HepG2 (cell line): Measurements from ENCODE around the gene TMEM214. TPM values are rescaled to one million over a fixed set of nuclear protein-coding genes. Genes with fewer than 3 reads are reported as not detected.

Experiments
- FOSL1 ChIP-seq: sonication (generic); formaldehyde crosslinking; IDR thresholded peaks from 2 replicates; pipeline ENCODE4 v1.9.0; 2021; ENCODE audit warnings: missing genetic modification reagents, borderline replicate concordance
- HMGA1 ChIP-seq: sonication (generic); formaldehyde crosslinking; conservative IDR thresholded peaks from 2 replicates; pipeline ENCODE4 v1.4.0; 2020; ENCODE audit warnings: missing genetic modification reagents
- HNRNPH1 ChIP-seq: fragments of 200-400 bp; formaldehyde crosslinking; optimal IDR thresholded peaks from 2 replicates; pipeline ENCODE3; 2017; ENCODE audit warnings: mild to moderate bottlenecking, low read depth, low read length
- KLF12 ChIP-seq: sonication (generic); formaldehyde crosslinking; IDR thresholded peaks from 2 replicates; pipeline ENCODE4 v1.4.0; 2020; ENCODE audit warnings: missing genetic modification reagents, borderline replicate concordance
- PITX1 ChIP-seq: sonication (generic); formaldehyde crosslinking; IDR thresholded peaks from 2 replicates; pipeline ENCODE4 v1.5.1; 2020; ENCODE audit warnings: mild to moderate bottlenecking, missing genetic modification reagents
- SP140L ChIP-seq: sonication (generic); formaldehyde crosslinking; IDR thresholded peaks from 2 replicates; pipeline ENCODE4 v1.4.0; 2020; ENCODE audit warnings: missing genetic modification reagents, borderline replicate concordance
- ZC3H4 ChIP-seq: sonication (generic); formaldehyde crosslinking; IDR thresholded peaks from 2 replicates; pipeline ENCODE4 v1.4.0; 2020; ENCODE audit warnings: missing genetic modification reagents, borderline replicate concordance
- ZMAT5 ChIP-seq: sonication (generic); formaldehyde crosslinking; IDR thresholded peaks from 2 replicates; pipeline ENCODE4 v1.5.0; 2020; ENCODE audit warnings: mild to moderate bottlenecking, low read depth, missing genetic modification reagents, borderline replicate concordance
- ZNF12 ChIP-seq: sonication (generic); formaldehyde crosslinking; IDR thresholded peaks from 2 replicates; pipeline ENCODE4 v1.5.0; 2020; ENCODE audit warnings: missing genetic modification reagents
- ZNF207 ChIP-seq: fragments of 450-650 bp; IDR thresholded peaks from 2 replicates; pipeline ENCODE4 v1.6.1; 2016; ENCODE audit warnings: antibody characterized with exemption, borderline replicate concordance
- ZNF235 ChIP-seq: sonication (generic); formaldehyde crosslinking; IDR thresholded peaks from 2 replicates; pipeline ENCODE4 v1.8.1; 2023; ENCODE audit warnings: mild to moderate bottlenecking, missing genetic modification reagents, borderline replicate concordance
- ZNF253 ChIP-seq: sonication (generic); formaldehyde crosslinking; IDR thresholded peaks from 2 replicates; pipeline ENCODE4 v1.8.0; 2022; ENCODE audit warnings: mild to moderate bottlenecking, missing genetic modification reagents, borderline replicate concordance
- ZNF326 ChIP-seq: sonication (generic); formaldehyde crosslinking; IDR thresholded peaks from 2 replicates; pipeline ENCODE4 v1.4.0; 2020; ENCODE audit warnings: missing genetic modification reagents, borderline replicate concordance
- ZNF563 ChIP-seq: sonication (generic); formaldehyde crosslinking; IDR thresholded peaks from 2 replicates; pipeline ENCODE4 v1.8.0; 2022; ENCODE audit warnings: mild to moderate bottlenecking, moderate library complexity, missing genetic modification reagents
- ZSCAN20 ChIP-seq: sonication (generic); formaldehyde crosslinking; IDR thresholded peaks from 2 replicates; pipeline ENCODE4 v1.4.0; 2020; ENCODE audit warnings: missing genetic modification reagents, mild to moderate bottlenecking, borderline replicate concordance
- polyA plus RNA-seq, 8 experiments: library from polyadenylated mRNA; depleted of rRNA in 3 of 8; stranded (reverse) in 7 of 8; unstranded in 1 of 8; fragments of >200 nt; fragmentation: Illumina TruSeq in 4 of 8; extraction: Trizol in 4 of 8; gene quantifications; 2 replicates each; pipeline versions ENCODE4 v1.2.1 to v1.2.3, GENCODE V29; 2011 to 2016; ENCODE audit warnings: low read depth in 4 of 8, missing spikeins in 1 of 8, mixed read lengths in 1 of 8; ENCODE audit not compliant: insufficient read depth in 1 of 8
- total RNA-seq, 5 experiments: library from RNA; depleted of rRNA; stranded (reverse); fragments of >200 nt; fragmentation: Illumina TruSeq; extraction: Trizol; gene quantifications; 2 replicates each; pipeline ENCODE4 v1.2.3, GENCODE V29; 2016; ENCODE audit warnings: low read depth in 1 of 5
- TF ChIP-seq, protein P1 (sequence below): fragments of 450-650 bp; IDR thresholded peaks from 2 replicates; pipeline ENCODE4 v1.6.1; 2017
- TF ChIP-seq, protein P2 (sequence below): sonication (generic); formaldehyde crosslinking; IDR thresholded peaks from 2 replicates; pipeline ENCODE4 v1.4.0; 2020; ENCODE audit warnings: low read depth, mild to moderate bottlenecking, missing genetic modification reagents
- TF ChIP-seq, protein P3 (sequence below): sonication (generic); formaldehyde crosslinking; IDR thresholded peaks from one replicate; pipeline ENCODE4 v1.5.1; 2020; ENCODE audit warnings: mild to moderate bottlenecking, missing genetic modification reagents; ENCODE audit errors: not compliant biosample characterization

The TMEM214 gene
- total and polyA plus RNA-seq, 2 of the 13 experiments (the other 11 are each of a cell fraction or from before 2014, with no cell fraction given): 58.3 to 132 TPM

- TF ChIP-seq ZNF563 (CRISPR knock-in tag): no peak
- TF ChIP-seq FOSL1 (CRISPR knock-in tag): 0 out of 2 replicates have a peak, but pooled peaks have one; percentile 6
- no peak for TF ChIP-seq ZNF326 (CRISPR knock-in tag)
- no peak for TF ChIP-seq ZNF235 (CRISPR knock-in tag)
- TF ChIP-seq, protein P1, sequence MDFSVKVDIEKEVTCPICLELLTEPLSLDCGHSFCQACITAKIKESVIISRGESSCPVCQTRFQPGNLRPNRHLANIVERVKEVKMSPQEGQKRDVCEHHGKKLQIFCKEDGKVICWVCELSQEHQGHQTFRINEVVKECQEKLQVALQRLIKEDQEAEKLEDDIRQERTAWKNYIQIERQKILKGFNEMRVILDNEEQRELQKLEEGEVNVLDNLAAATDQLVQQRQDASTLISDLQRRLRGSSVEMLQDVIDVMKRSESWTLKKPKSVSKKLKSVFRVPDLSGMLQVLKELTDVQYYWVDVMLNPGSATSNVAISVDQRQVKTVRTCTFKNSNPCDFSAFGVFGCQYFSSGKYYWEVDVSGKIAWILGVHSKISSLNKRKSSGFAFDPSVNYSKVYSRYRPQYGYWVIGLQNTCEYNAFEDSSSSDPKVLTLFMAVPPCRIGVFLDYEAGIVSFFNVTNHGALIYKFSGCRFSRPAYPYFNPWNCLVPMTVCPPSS: no peak
- no peak for TF ChIP-seq ZC3H4
- TF ChIP-seq ZMAT5 (CRISPR knock-in tag): peak; percentile 14; the same call in 1 of the 2 replicates
- TF ChIP-seq ZNF207: no peak
- TF ChIP-seq ZSCAN20 (CRISPR knock-in tag): peak; percentile 95
- TF ChIP-seq ZNF253: peak; percentile 43; the same call in 1 of the 2 replicates
- peak; percentile 34; the same call in 1 of the 2 replicates for TF ChIP-seq SP140L
- TF ChIP-seq, protein P2, sequence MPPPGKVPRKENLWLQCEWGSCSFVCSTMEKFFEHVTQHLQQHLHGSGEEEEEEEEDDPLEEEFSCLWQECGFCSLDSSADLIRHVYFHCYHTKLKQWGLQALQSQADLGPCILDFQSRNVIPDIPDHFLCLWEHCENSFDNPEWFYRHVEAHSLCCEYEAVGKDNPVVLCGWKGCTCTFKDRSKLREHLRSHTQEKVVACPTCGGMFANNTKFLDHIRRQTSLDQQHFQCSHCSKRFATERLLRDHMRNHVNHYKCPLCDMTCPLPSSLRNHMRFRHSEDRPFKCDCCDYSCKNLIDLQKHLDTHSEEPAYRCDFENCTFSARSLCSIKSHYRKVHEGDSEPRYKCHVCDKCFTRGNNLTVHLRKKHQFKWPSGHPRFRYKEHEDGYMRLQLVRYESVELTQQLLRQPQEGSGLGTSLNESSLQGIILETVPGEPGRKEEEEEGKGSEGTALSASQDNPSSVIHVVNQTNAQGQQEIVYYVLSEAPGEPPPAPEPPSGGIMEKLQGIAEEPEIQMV (CRISPR knock-in tag): peak; percentile 5; the same call in 1 of the 2 replicates
- peak; percentile 74 for TF ChIP-seq ZNF12 (CRISPR knock-in tag)
- no peak for TF ChIP-seq HMGA1 (CRISPR knock-in tag)
- TF ChIP-seq, protein P3, sequence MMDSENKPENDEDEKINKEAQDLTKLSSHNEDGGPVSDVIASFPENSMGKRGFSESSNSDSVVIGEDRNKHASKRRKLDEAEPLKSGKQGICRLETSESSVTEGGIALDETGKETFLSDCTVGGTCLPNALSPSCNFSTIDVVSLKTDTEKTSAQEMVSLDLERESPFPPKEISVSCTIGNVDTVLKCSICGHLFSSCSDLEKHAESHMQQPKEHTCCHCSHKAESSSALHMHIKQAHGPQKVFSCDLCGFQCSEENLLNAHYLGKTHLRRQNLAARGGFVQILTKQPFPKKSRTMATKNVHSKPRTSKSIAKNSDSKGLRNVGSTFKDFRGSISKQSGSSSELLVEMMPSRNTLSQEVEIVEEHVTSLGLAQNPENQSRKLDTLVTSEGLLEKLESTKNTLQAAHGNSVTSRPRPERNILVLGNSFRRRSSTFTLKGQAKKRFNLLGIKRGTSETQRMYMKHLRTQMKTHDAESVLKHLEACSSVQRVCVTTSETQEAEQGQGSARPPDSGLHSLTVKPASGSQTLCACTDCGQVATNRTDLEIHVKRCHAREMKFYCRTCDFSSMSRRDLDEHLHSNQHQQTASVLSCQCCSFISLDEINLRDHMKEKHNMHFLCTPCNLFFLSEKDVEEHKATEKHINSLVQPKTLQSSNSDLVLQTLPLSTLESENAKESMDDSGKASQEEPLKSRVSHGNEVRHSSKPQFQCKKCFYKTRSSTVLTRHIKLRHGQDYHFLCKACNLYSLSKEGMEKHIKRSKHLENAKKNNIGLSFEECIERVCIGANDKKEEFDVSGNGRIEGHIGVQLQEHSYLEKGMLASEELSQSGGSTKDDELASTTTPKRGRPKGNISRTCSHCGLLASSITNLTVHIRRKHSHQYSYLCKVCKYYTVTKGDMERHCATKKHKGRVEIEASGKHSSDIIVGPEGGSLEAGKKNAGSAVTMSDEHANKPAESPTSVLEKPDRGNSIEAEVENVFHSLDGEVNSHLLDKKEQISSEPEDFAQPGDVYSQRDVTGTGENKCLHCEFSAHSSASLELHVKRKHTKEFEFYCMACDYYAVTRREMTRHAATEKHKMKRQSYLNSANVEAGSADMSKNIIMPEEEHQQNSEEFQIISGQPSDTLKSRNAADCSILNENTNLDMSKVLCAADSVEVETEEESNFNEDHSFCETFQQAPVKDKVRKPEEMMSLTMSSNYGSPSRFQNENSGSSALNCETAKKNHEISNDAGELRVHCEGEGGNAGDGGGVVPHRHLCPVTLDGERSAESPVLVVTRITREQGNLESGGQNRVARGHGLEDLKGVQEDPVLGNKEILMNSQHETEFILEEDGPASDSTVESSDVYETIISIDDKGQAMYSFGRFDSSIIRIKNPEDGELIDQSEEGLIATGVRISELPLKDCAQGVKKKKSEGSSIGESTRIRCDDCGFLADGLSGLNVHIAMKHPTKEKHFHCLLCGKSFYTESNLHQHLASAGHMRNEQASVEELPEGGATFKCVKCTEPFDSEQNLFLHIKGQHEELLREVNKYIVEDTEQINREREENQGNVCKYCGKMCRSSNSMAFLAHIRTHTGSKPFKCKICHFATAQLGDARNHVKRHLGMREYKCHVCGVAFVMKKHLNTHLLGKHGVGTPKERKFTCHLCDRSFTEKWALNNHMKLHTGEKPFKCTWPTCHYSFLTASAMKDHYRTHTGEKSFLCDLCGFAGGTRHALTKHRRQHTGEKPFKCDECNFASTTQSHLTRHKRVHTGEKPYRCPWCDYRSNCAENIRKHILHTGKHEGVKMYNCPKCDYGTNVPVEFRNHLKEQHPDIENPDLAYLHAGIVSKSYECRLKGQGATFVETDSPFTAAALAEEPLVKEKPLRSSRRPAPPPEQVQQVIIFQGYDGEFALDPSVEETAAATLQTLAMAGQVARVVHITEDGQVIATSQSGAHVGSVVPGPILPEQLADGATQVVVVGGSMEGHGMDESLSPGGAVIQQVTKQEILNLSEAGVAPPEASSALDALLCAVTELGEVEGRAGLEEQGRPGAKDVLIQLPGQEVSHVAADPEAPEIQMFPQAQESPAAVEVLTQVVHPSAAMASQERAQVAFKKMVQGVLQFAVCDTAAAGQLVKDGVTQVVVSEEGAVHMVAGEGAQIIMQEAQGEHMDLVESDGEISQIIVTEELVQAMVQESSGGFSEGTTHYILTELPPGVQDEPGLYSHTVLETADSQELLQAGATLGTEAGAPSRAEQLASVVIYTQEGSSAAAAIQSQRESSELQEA: no peak
- TF ChIP-seq KLF12 (CRISPR knock-in tag): peak; percentile 98
- no peak for TF ChIP-seq PITX1
- TF ChIP-seq HNRNPH1: no peak
Observed at GRCh38 chr2:27086090-27086723, 53.4 kb downstream of the TMEM214 start (continued).
